AG04449 (cell line): Measurements from ENCODE around the gene SMKR1.

Experiments
- CTCF ChIA-PET: fragments of 350-600 bp; formaldehyde crosslinking; extraction: SDS; loops from one replicate; lab custom pipeline; 2021; ENCODE audit warnings: antibody characterized with exemption; lab: Yijun Ruan, JAX
- POLR2A ChIA-PET: fragments of 400-600, 350-600 bp; formaldehyde crosslinking; extraction: SDS; loops from one replicate; lab custom pipeline; 2020; ENCODE audit warnings: antibody characterized with exemption, inconsistent platforms; lab: Yijun Ruan, JAX
- DNase-seq: peaks from one replicate; pipeline ENCODE4 v3.0.0-alpha.2; 2010; ENCODE audit warnings: low read depth, low spot score
- H3K4me3 ChIP-seq: 2 replicates; pipeline ENCODE4 v1.5.1; 2011; ENCODE audit warnings: low read depth, mild to moderate bottlenecking, control low read depth, low read length
- TF ChIP-seq, protein P1 (sequence below): IDR thresholded peaks from one replicate; pipeline ENCODE4 v1.5.1; 2011; ENCODE audit warnings: mild to moderate bottlenecking, moderate library complexity, low read length, control low read depth, inconsistent platforms; ENCODE audit not compliant: insufficient read depth; ENCODE audit errors: missing control alignments

SMKR1 gene

DNA sequence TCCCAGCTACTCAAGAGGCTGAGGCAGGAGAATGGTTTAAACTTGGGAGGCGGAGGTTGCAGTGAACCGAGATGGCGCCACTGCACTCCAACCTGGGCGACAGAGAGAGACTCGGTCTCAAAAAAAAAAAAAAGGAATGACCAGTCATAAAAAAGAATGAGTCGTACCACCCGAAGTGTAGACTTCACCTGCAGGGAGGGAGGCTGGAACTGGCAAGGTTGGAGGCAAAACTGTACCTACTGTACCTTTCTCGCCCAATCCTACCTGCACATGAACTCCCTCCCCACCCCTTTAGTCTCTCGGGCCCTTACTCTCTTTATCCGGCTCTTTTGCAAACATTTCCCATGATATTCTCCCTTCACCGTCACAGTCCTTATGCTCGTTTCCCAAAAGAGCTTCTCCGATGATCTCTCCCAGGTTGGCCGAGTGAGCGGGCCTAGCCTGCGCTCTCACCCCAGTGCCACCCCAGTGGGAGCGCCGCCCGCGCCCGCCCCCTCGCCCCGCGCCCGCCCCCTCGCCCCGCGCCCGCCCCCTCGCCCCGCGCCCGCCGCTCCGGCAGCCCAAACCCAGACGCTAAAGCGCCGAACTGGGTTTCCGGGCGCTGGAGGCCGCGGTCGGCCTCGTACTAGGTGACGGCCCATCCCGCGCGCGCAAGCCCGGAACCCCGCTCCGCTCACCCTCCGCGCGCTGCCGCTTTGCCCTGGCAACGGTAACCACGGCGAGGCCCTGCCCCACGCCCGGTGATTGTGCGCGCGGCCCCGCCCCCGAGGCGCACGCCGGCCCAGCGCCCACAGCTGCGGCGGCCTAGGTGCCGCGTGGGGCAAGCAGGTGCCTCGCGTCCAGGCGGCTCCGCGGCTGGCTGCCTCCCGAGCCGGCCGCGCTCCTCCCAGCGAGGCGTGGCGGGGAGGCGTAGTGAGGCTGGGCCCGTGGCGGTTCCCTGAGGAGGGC, at the start of gene SMKR1:
Gene SMKR1 (plus strand): TSS at position 772 of the 948 bp plus-strand sequence. CDS start 294 bp downstream, outside the sequence.
- TF ChIP-seq, protein P1, sequence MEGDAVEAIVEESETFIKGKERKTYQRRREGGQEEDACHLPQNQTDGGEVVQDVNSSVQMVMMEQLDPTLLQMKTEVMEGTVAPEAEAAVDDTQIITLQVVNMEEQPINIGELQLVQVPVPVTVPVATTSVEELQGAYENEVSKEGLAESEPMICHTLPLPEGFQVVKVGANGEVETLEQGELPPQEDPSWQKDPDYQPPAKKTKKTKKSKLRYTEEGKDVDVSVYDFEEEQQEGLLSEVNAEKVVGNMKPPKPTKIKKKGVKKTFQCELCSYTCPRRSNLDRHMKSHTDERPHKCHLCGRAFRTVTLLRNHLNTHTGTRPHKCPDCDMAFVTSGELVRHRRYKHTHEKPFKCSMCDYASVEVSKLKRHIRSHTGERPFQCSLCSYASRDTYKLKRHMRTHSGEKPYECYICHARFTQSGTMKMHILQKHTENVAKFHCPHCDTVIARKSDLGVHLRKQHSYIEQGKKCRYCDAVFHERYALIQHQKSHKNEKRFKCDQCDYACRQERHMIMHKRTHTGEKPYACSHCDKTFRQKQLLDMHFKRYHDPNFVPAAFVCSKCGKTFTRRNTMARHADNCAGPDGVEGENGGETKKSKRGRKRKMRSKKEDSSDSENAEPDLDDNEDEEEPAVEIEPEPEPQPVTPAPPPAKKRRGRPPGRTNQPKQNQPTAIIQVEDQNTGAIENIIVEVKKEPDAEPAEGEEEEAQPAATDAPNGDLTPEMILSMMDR: no peak
- CTCF ChIA-PET: interaction anchor here (1.0 kb wide), 1 partner anchor 17 kb away, joined by 4 read pairs; no protein-coding TSS in a partner anchor
- POLR2A ChIA-PET: no interaction called here

DNA sequence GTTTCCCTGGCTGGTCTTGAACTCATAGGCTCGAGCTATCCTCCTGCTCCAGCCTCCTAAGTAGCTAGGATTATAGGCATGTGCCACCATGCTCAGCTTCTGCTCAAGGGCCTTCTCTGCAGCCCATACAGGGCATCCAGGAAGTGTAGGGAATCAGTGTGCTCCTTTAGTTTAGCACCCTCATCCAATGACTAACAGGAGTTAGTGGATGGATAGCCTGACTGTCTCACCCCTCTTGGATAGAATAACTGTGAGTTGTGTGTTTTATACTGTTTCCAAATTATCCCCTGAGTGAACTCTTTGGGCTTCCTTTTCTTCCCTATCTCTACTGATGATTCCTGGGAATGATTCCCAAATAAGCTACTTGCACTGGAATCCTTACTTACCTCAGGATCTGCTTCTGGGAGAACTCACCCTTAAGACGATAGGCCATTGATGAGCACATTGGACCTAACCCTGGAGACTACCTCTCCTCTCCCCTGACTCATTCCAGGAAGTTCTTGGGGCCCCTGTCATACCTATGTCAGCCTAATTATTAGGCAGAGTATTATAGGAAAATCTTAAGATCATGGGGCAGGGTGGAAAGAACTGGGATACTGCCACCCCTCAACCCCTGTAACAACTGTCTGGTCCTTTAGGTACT, 49.6 kb upstream of the SMKR1 start:
- ChIA-PET POLR2A (interaction anchor here (0.8 kb wide), 1 partner anchor 19 kb away, joined by 4 read pairs; the partner anchor contains the start of gene STRIP2), CTCF (interaction anchor here (0.8 to 3.0 kb wide), 7 partner anchors 9 to 87 kb away, joined by 3 to 9 read pairs (median 4); partner anchors contain the start of gene STRIP2)
- no peak for DNase-seq
- no peak overlapping the region for H3K4me3 ChIP-seq
- TF ChIP-seq, protein P1: no peak

More for the DNA sequence above, at the start of gene SMKR1:
- no peak for DNase-seq
- H3K4me3 ChIP-seq: peak within 1 kb of the TSS; percentile 54

DNA sequence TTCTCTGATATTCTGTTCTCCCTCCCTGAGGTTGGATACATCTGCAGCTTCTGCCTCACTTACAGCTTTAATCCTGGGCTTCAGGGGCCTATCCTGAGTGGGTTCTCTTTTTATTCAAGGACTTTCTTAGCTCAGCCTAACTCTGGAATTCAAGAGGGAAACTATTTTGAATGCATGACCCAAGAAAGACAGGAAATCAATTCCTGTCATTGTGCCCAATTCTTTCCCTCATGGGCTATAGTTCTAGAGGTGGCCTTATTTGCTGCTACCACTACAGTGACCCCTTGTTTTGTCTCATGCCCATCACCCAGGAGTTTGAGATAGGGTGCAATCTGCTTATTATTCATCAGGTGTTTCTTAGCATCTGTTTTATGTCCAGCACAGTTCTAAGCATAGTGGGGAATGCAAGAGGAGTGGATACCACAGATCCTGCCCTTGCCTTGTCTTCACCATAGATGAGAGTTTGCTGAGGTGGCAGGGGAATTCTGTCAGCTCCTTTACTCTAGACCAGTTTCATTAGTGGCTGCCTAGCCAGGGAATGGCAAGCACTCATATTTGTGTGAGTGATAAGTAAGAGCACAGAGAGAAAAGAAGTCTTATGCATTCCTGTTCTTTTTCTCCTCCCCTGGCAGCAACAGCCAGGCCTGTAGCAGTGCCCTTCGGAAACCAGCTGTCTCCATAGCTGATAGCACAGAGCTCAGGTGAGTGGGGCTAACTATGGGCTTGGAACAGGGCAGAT, 48.7 kb upstream of the SMKR1 start:
- H3K4me3 ChIP-seq: no peak overlapping the region
- TF ChIP-seq, protein P1: no peak
- no peak for DNase-seq
- ChIA-PET POLR2A (no interaction called here), CTCF (interaction anchor here (0.8 to 2.0 kb wide), 5 partner anchors 18 to 86 kb away, joined by 3 to 5 read pairs (median 4); partner anchors contain the start of gene STRIP2)

DNA sequence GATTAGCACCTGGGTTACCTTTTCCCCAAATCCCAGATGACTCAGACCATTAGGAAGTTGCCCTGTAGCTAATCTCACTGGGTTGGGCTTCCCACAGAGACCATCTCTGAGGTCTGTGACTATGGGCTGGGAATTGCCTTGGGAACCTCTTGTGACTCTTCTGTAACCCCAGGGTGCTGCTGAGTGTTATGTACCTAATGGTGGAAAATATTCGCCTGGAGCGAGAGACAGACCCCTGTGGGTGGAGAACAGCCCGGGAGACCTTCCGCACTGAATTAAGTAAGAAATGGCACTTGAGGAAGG, 48.1 kb upstream of the SMKR1 start:
- no peak overlapping the region for H3K4me3 ChIP-seq
- no peak for DNase-seq
- ChIA-PET CTCF (interaction anchor here (1.0 to 2.0 kb wide), 3 partner anchors 21 to 87 kb away, joined by 3 to 5 read pairs (median 4); partner anchors contain the start of gene STRIP2), POLR2A (interaction anchor here (0.7 kb wide), 1 partner anchor 12 kb away, joined by 3 read pairs; no protein-coding TSS in a partner anchor)
- TF ChIP-seq, protein P1: no peak

DNA sequence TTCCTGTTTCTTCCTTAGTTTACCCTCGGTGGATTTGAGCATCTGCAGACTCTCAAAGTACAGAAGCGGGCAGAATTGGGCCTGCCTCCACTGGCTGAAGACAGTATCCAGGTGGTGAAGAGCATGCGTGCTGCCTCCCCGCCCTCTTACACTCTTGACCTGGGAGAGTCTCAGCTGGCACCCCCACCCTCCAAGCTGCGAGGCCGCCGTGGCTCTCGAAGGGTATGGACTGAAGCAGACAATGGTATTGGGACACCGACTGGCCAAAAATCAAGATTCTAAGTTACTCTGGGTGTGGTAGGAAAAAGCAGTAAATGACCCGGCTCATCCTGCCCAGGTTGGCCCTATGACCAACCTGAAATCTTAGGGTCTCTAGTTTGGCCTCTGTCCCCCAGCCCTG, 45.9 kb upstream of the SMKR1 start:
- no peak overlapping the region for H3K4me3 ChIP-seq
- TF ChIP-seq, protein P1: no peak
- CTCF ChIA-PET: no interaction called here
- DNase-seq: no peak
- POLR2A ChIA-PET: no interaction called here
